OCI-LY3 (cell line): ENCODE data around the gene OR2T8.

Source experiments
- EZH2phosphoT487 ChIP-seq: fragments of 200-600 bp; shearing (Covaris generic); IDR thresholded peaks from 2 replicates; pipeline ENCODE4 v1.6.1; 2018; ENCODE audit warnings: antibody characterized with exemption, mixed run types, low read depth
- TF ChIP-seq, protein P1 (sequence below): fragments of 200-600, 300-600 bp; sonication (generic); IDR thresholded peaks from 2 replicates; pipeline ENCODE4 v1.5.1; 2014; ENCODE audit warnings: antibody characterized with exemption, low read length, low read depth

DNA sequence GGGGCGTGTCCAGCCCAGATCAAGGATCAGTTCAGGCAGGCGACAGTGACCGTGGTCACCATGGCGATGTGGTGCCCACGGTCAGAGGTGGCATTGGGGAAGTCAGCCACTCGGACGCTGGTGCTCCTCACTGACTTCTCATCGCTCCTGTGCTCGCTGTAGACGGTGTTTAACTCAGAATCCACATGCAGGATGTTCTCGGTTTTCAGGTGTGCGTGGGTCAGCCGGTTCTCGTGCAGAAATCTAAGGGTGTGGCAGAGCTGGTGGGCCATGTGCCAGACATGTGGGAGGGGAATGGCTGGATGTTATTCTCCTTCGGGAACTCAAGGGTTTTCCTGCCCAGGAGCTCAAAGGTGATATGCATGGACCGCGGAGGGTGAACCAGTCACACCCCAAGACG, 16.4 kb downstream of the OR2T8 start:
- TF ChIP-seq, protein P1, sequence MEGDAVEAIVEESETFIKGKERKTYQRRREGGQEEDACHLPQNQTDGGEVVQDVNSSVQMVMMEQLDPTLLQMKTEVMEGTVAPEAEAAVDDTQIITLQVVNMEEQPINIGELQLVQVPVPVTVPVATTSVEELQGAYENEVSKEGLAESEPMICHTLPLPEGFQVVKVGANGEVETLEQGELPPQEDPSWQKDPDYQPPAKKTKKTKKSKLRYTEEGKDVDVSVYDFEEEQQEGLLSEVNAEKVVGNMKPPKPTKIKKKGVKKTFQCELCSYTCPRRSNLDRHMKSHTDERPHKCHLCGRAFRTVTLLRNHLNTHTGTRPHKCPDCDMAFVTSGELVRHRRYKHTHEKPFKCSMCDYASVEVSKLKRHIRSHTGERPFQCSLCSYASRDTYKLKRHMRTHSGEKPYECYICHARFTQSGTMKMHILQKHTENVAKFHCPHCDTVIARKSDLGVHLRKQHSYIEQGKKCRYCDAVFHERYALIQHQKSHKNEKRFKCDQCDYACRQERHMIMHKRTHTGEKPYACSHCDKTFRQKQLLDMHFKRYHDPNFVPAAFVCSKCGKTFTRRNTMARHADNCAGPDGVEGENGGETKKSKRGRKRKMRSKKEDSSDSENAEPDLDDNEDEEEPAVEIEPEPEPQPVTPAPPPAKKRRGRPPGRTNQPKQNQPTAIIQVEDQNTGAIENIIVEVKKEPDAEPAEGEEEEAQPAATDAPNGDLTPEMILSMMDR = no peak
- TF ChIP-seq EZH2phosphoT487 = no peak
